ENCODE measurements around the gene PRR18.

The PRR18 gene

GRCh38 chr6:166333172-166333995 lies 25.2 kb upstream of the PRR18 start:
- DNase-seq, result no peak

DNA sequence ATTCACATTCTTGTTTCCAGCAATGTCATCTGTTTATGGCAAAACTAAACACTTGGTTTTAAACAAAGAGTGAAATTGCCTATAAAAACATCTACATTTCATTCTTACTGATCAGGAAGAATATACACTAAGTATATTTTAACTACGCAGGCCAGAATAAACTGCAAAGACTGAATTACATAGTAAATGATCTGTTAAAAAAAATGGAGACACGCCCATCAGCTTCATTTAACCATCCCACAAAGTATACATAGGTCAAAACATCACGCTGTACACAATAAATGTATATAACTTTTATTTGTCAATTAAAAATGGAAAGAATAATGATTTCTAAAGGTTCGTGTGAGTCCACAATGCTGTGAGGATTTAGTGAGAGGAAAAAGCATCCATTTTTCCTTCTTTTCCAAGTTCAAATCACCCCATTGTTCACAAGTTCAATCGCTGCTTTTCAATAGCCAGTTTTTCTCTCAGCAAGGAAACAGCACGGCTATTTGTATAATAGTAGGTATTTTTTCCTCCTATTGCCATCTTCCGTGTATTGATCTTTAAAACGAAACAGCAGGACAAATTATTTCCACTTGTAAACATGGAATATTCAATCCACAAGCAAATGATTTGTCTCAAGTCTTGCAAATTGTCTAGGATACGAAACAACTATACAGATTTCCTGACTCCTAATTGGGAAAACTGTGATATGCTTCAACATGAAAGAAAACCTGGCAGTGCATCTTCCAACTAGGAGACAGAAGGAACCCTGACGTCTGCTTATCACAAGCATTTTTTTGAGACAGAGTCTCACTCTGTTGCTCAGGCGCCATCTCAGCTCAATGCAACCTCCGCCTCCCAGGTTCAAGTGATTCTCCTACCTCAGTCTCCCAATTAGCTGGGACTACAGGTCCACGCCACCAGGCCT lies 23.6 kb upstream of the PRR18 start:
- DNase-seq, result no peak

DNA sequence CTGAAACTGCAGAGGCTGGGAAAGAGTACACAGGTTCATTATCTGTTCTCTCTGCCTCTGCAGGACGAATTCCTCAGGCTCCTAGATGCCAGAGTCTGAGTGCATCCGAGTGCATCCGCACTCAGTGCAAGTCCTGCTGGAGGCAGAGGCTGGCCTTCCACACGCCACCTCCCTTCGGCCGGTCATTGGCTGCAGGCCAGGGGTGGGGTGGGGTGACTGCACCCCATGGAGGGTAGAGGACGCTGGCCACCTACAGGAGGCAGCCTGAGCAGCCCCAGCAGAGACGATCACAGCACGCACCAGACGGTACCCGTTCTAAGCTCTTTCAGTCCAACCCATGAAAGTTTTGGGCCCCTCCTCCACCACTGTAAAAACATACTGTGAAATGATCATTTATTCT lies 22.4 kb upstream of the PRR18 start:
- no peak for DNase-seq

- DNase-seq, result no peak
Measured at GRCh38 chr6:166325383-166326042, 17.3 kb upstream of the PRR18 start.

DNA sequence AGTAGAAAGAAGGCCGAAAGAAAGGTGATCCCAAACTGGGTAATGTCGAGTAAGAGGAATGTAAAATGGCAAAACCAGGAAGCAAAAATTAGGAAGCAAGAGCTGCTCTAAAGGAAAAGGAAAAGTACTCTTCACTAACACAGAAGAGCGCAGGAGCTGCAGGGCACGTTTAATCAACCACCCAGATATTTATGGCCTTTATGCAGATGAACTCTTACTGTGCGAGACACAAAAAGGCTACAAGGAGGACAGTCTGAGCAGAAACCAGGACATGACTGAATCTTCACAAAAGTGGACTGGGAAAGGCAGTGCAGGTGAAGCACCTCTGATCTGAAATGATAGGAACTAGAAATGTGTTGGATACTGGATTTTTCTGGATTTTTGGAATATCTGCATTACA lies 15.2 kb upstream of the PRR18 start:
- no peak for DNase-seq

DNA sequence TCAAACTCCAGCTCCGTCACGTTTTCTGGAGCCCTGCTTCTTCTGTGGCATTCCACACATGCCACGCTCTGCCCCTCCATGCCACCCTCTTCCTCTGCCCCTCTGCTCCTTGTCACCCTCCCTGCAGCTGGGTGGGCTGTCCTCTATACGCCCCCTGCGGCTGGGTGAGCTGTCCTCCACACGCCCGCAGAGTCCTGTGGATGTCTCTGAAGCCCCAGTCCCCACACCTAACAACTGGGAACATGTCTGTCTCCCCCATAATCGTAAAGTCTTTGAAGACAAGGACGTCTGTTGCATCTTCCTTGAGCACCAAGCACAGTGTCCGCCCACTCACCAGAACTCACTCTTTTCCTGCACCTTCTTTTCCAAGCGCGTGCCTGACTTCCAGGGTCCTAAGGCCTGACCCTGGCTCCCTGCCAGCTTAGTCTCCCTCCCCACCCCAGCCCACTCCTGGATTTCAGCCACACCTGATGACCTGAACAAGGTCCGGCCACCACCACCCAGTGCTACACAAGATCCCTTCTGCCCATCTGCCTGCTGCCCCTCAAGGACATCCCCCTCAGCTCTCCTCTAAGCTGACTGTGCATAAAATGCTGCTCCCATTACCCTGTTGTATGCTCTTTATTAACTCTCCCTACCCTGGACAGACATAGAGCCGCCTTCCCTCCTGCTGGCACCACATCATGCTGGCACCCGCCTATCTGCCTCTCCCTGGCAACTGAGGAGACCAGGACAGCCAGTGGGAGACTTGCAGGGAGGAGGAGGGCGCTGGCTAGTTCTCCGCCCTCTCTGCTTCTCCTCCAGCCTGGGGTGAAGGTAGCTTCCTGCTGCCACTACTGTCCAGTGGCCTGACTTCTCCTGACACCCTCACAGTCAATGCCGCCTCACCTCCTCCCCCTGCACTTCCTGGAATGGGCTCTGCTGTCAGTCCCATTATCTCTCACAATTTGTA lies 10.7 kb upstream of the PRR18 start:
- DNase-seq, result no peak

- no peak for DNase-seq
Measured at GRCh38 chr6:166318227-166318626, 10.0 kb upstream of the PRR18 start.

DNA sequence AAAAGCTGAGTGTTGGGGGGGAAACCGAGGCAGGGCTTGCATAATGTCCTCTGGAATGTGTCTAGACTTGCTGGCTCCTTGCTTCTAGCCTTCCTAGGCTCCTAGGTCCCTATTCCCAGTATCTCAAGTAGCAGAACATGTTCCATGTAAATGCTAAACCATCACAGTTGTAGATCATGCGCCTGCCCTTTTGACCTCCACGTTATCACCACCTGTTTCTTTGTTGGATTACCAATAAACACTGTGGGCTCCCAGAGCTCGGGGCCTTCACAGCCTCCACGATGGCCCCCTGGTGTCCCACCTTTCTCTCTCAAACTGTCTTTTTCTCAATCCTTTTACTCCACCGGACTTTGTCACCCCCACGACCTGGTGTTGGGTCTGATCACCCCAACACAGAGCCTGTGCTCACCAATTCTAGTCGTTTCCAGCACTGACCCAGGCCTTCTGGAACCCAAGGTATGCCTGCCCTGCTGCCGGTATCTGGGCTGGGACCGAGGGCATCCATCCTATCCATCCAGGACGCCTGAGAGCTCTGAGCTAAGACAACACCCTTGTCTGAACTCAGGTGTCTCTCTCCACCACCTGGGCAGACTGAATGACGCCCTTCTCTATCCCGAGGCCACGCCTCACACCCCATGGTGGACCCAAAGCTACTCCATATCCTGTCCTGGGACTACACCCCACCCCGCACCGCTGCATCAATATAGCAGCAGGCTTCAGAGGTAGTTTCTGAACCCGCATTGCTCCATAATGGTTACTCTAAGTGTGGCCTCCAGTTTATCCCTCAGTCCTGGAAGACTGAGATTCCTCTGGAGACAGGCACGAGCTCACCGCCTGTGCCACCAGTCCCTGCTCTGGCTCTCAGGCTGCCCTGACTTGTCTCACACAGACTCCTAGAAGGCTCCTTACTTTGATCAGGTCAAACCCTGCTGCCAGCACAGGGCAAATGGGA lies 9.3 kb upstream of the PRR18 start:
- DNase-seq, result no peak

GRCh38 chr6:166315436-166315835 lies 7.2 kb upstream of the PRR18 start:
- DNase-seq, result no peak

DNA sequence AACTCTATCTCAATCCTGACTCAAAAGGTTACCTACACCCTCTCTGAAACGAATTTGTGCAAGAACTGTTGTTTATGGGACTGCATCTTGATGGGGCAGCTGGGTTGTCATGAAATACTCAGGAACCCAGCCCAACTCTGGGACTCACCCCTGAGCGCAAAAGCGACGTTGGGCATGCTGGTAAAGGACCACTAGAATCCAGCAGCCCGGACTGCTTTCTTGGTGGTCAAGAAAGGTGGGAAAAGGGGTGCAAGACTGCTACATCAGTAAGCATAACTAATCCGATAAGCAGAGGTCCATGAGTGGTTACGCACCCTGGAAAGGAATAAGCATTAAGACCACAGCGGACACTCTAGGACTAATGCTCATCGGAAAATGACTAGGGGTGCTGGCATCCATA lies 6.3 kb upstream of the PRR18 start:
- DNase-seq, result no peak

DNA sequence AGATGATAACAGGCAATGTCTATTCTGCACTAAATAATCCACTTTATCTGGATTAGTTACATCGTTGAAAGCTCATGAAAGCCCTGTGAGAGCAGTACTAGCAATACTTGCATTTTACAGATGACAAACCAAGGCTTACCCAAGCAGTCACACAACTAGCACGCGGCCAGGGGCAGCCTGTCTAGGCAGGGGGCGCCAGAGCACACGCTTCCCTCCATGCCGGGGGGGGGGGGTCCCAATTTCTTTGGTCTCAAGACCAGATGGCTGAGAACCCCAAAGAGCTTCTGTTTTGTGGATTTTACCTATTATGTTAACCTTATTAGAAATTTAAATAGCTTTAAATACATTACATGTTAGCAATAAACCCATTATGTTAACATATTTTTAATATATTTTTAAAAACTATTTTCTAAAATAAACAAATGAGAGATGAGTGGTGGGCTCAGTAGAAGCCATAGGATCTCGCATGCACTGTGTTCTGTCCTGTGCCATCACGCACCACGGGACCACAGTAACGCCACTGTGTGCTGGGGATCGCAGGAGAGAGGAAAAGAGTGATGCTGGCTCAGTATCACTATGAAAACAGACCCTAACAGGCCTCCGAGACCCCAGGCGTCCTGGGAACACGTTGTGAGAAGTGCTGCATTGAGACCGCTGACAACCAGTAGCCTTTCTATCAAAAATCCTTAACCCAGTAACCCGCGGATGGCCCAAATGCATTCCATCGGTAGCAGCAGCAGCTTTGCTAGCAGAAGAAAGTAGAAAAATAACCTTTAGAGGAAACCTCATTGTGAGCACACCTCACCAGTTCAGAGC lies 5.3 kb upstream of the PRR18 start:
- peak; percentile 63 for DNase-seq

DNA sequence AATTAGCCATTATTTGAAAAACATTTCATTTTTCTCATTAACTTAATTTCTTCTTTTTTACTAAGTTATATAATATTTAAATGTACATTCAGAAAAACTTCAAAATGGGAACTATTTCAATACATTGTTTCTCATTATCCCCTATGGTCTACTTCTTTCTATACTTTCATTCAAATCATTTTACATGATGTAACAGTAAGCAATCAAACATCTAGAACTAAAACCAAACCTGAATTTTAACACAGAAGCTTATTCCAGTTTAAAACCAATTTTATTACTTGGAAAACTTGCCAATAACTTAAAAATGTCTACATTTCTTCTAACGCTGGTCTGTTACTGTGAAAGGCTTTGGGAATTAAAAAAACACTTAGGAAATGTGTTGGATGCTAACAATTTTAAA lies 4.6 kb upstream of the PRR18 start:
- DNase-seq, result no peak

DNA sequence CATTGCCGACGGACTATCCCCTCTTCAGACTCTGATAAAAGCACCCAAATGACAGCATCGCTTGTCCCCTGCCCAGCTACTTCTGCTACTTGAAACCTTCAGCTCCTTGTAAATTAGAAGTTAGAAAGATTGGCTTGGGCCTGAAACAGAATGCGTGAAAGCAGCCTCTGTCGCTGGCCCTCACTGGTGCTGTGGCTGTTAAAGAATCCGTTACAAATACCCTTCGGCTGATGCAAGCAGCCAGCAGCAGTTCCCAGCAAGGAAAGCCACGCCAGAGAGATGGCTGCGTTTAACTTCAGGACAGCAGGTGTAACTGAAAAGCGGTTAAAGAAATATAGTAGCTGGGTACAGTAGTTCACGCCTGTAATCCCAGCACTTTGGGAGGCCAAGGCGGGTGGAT lies 2.4 kb upstream of the PRR18 start:
- DNase-seq, result no peak

DNA sequence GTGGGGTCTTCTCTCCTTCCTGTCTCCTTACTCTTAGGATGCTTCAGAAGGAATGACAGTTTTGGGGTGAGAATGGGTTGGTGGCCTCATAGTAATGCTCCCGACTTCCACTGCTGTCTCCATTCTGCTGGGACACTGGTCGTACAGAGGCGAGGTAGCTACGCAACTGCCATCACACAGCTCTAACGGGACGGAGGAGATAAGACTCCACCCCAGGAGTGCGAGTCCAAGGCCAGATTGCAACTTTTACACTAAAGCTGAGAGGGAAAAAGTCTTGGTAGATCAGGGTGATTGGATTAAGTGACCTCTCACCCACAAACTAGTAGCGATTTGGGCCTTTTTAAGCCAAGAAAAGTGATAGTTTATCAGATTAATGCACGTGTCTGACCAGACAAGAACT lies 1.8 kb upstream of the PRR18 start:
- DNase-seq, result no peak

- peak; percentile 75 for DNase-seq
Measured at GRCh38 chr6:166308769-166309589, 787 bp upstream of the PRR18 start.

- no peak for DNase-seq
Measured at GRCh38 chr6:166307082-166308032, 835 bp downstream of the PRR18 start.

GRCh38 chr6:166306378-166307081 lies 1.7 kb downstream of the PRR18 start:
- DNase-seq, result no peak

Measured in NCI-H1105 treated with DMSO at 0.1 percent for 48 hours (cell line).